BLaER1 (cell line): ENCODE measurements around the gene DNAH10.
A peak's percentile ranks its signal among the peaks of the same experiment; 100 is the strongest.

Source experiments
- H3K27ac ChIP-seq: shearing (Covaris generic); formaldehyde crosslinking; 2 replicates; pipeline ENCODE4 v1.8.1; 2022
- H3K27me3 ChIP-seq: shearing (Covaris generic); formaldehyde crosslinking; 2 replicates; pipeline ENCODE4 v1.8.1; 2022
- H3K36me3 ChIP-seq: shearing (Covaris generic); formaldehyde crosslinking; 2 replicates; pipeline ENCODE4 v1.8.1; 2022
- H3K4me1 ChIP-seq: shearing (Covaris generic); formaldehyde crosslinking; 2 replicates; pipeline ENCODE4 v1.8.1; 2022
- H3K4me2 ChIP-seq: shearing (Covaris generic); formaldehyde crosslinking; 2 replicates; pipeline ENCODE4 v1.8.1; 2022
- H3K4me3 ChIP-seq: shearing (Covaris generic); formaldehyde crosslinking; 2 replicates; pipeline ENCODE4 v1.8.1; 2022
- H3K9ac ChIP-seq: shearing (Covaris generic); formaldehyde crosslinking; 2 replicates; pipeline ENCODE4 v1.8.1; 2022
- H3K9me3 ChIP-seq: shearing (Covaris generic); formaldehyde crosslinking; 2 replicates; pipeline ENCODE4 v1.8.1; 2022
- H4K20me1 ChIP-seq: shearing (Covaris generic); formaldehyde crosslinking; 2 replicates; pipeline ENCODE4 v1.8.1; 2022
- Cebpa-rat ChIP-seq: shearing (Covaris generic); IDR thresholded peaks from 2 replicates; pipeline ENCODE4 v1.8.1; 2022

DNAH10 gene

DNA sequence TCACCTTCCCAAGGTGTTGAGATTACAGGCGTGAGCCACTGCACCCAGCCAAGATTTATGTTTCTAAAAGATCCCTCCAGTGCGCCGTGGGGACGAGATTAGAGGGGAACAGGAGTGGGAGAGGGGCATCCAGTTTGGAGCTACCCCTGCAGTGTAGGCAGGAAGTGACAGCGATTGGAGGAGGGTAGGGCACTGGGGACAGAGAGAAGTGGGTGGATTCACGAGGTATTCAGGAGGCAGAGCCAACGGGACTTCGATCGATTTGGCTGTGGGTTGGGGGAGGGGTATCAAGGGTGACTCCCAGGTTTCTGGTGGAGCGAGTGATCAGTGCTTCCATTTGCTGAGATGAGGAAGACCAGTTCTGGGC lies 128.4 kb downstream of the DNAH10 start:
- peaks cover 65% of the 10 kb centered on the region for H3K4me1 ChIP-seq
- no peaks in the 10 kb centered on the region for H3K36me3 ChIP-seq
- peak overlapping the region; percentile 72 for H3K4me2 ChIP-seq
- no peaks in the 10 kb centered on the region for H4K20me1 ChIP-seq
- no peak for TF ChIP-seq Cebpa-rat
- no peaks in the 10 kb centered on the region for H3K27me3 ChIP-seq
- no peak overlapping the region for H3K9ac ChIP-seq
- H3K27ac ChIP-seq = no peak overlapping the region
- no peaks in the 10 kb centered on the region for H3K9me3 ChIP-seq
- no peak overlapping the region for H3K4me3 ChIP-seq

- Histone ChIP-seq H3K9ac (no peak overlapping the region), H3K36me3 (no peaks in the 10 kb centered on the region), H3K27ac (no peak overlapping the region), H3K9me3 (no peaks in the 10 kb centered on the region), H3K27me3 (no peaks in the 10 kb centered on the region), H3K4me3 (no peak overlapping the region), H3K4me1 (peaks cover 65% of the 10 kb centered on the region), H4K20me1 (no peaks in the 10 kb centered on the region), H3K4me2 (peak overlapping the region; percentile 72; the same call in 1 of the 2 replicates)
- no peak for TF ChIP-seq Cebpa-rat
Measured at GRCh38 chr12:123891011-123891410, 128.9 kb downstream of the DNAH10 start.

- peak overlapping the region; percentile 6; the same call in 1 of the 2 replicates for H3K4me2 ChIP-seq
- H3K9ac ChIP-seq = no peak overlapping the region
- H3K4me1 ChIP-seq = peaks cover 60% of the 10 kb centered on the region
- no peak overlapping the region for H3K27ac ChIP-seq
- no peaks in the 10 kb centered on the region for H3K36me3 ChIP-seq
- no peak for TF ChIP-seq Cebpa-rat
- no peaks in the 10 kb centered on the region for H4K20me1 ChIP-seq
- no peaks in the 10 kb centered on the region for H3K27me3 ChIP-seq
- no peak overlapping the region for H3K4me3 ChIP-seq
- H3K9me3 ChIP-seq = no peaks in the 10 kb centered on the region
Measured at GRCh38 chr12:123891516-123892179, 129.5 kb downstream of the DNAH10 start.

DNA sequence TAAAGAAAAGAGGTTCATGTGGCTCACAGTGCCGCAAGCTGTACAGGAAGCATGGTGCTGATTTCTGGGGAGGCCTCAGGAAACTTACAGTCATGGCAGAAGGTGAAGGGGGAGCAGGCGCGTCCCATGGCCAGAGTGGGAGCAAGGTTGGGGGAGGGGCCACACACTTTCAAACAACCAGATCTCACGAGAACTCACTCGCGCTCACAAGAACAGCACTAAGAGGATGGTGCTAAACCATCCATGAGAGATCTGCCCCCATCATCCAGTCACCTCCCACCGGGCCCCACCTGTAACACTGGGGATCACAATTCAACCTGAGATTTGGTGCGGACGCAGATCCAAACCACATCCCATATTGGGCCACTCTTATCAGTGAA lies 130.1 kb downstream of the DNAH10 start:
- Histone ChIP-seq H4K20me1 (no peaks in the 10 kb centered on the region), H3K4me3 (no peak overlapping the region)

DNA sequence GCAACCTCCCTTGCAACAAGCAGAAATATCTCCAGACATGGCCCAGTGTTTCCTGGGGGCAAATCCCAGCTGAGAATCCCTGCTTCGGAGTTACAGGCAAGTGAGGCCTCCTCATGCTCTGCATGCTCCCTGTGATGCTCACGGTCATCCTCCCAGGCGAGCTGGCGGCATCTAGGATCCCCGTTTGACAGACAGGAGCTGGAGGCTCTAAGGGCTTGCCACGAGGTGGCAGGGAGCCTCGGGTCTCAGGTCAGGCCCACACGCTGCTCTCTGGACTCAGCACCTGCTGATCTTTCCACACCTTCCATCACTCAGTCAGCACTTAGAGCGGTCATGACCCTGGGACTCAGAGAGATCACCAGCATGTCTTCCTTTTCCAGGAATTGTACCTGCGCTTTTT lies 130.8 kb downstream of the DNAH10 start:
- no peak overlapping the region for H3K27ac ChIP-seq
- no peaks in the 10 kb centered on the region for H4K20me1 ChIP-seq
- H3K36me3 ChIP-seq = no peaks in the 10 kb centered on the region
- TF ChIP-seq Cebpa-rat = no peak
- H3K4me1 ChIP-seq = peaks cover 49% of the 10 kb centered on the region
- no peak overlapping the region for H3K9ac ChIP-seq
- no peaks in the 10 kb centered on the region for H3K9me3 ChIP-seq
- H3K4me3 ChIP-seq = no peak overlapping the region
- H3K4me2 ChIP-seq = no peak overlapping the region
- no peaks in the 10 kb centered on the region for H3K27me3 ChIP-seq

More for the DNA sequence above, 130.1 kb downstream of the DNAH10 start:
- TF ChIP-seq Cebpa-rat = no peak
- no peak overlapping the region for H3K27ac ChIP-seq
- peaks cover 56% of the 10 kb centered on the region for H3K4me1 ChIP-seq
- H3K4me2 ChIP-seq = peak overlapping the region; percentile 6; the same call in 1 of the 2 replicates
- no peaks in the 10 kb centered on the region for H3K36me3 ChIP-seq
- no peaks in the 10 kb centered on the region for H3K27me3 ChIP-seq
- no peak overlapping the region for H3K9ac ChIP-seq
- H3K9me3 ChIP-seq = no peaks in the 10 kb centered on the region

DNA sequence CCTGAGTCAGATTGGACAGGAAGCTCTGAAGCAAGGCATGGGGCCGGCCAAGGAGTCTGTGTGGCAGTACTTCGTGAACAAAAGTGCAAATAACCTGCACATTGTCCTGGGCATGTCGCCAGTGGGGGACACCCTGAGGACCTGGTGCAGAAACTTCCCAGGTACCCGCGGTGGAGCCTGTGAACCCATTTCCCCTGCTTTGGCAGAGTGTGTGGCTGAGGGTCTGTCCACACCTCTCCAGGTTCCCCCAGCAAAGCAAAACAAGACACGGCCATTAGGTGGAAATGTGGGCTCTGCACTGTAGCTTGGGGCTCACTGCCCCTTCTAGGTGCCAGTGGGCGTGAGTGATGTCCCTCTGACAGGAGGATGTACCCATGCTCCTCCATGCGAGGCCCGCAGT lies 131.2 kb downstream of the DNAH10 start:
- H4K20me1 ChIP-seq = no peaks in the 10 kb centered on the region
- no peaks in the 10 kb centered on the region for H3K36me3 ChIP-seq
- H3K4me2 ChIP-seq = no peak overlapping the region
- H3K4me1 ChIP-seq = peaks cover 45% of the 10 kb centered on the region
- TF ChIP-seq Cebpa-rat = no peak
- H3K27ac ChIP-seq = no peak overlapping the region
- no peaks in the 10 kb centered on the region for H3K9me3 ChIP-seq
- H3K27me3 ChIP-seq = no peaks in the 10 kb centered on the region
- no peak overlapping the region for H3K9ac ChIP-seq
- no peak overlapping the region for H3K4me3 ChIP-seq

GRCh38 chr12:123894823-123895345 lies 132.8 kb downstream of the DNAH10 start:
- Histone ChIP-seq H3K4me2 (no peak overlapping the region), H3K36me3 (no peaks in the 10 kb centered on the region), H3K4me3 (no peak overlapping the region), H4K20me1 (no peaks in the 10 kb centered on the region), H3K4me1 (peaks cover 29% of the 10 kb centered on the region), H3K9ac (no peak overlapping the region), H3K27me3 (no peaks in the 10 kb centered on the region), H3K27ac (no peak overlapping the region), H3K9me3 (no peaks in the 10 kb centered on the region)
- no peak for TF ChIP-seq Cebpa-rat

DNA sequence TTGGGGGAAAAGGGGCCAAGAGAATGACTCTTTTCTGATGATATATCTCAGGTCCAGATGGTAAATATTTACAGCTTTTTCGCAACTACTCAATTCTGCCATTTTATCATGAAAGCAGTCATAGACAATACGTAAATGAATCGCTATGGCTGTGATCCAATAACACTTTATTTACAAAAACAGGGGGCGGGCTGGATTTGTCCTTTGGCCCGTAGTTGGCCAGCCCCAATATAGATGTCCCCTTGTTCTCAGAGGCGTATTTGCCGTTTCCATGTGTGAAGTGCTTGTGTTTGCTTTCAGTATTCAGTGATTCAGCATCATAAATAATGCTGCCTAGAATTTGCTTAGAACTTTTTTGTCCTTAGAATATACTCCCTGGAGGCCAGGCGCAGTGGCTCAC lies 133.3 kb downstream of the DNAH10 start:
- TF ChIP-seq Cebpa-rat = no peak
- H3K4me2 ChIP-seq = no peak overlapping the region
- no peaks in the 10 kb centered on the region for H3K36me3 ChIP-seq
- H4K20me1 ChIP-seq = no peaks in the 10 kb centered on the region
- H3K4me1 ChIP-seq = peaks cover 23% of the 10 kb centered on the region
- H3K27me3 ChIP-seq = no peaks in the 10 kb centered on the region
- H3K9me3 ChIP-seq = no peaks in the 10 kb centered on the region
- no peak overlapping the region for H3K27ac ChIP-seq
- H3K4me3 ChIP-seq = no peak overlapping the region
- H3K9ac ChIP-seq = no peak overlapping the region

DNA sequence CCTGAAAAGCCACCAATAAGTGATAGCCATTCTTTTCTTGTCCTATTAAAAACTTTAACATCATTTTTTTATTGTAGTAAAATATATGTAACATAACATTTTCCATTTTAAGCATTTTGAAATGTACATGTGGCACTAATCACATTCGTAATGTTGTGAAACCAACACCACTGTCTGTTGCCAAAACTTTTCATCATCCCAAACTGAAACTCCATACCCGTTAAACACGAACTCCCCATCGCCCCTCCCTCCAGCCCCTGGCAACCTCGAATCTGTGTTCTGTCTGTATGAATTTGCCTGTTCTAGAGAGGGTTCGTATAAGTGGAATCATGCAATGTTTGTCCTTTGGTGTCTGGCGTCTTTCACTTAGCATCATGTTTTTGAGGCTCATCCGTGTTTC lies 134.7 kb downstream of the DNAH10 start:
- no peak overlapping the region for H3K9ac ChIP-seq
- H3K4me3 ChIP-seq = no peak overlapping the region
- H4K20me1 ChIP-seq = no peaks in the 10 kb centered on the region
- H3K9me3 ChIP-seq = no peaks in the 10 kb centered on the region
- peaks cover 19% of the 10 kb centered on the region for H3K4me1 ChIP-seq
- H3K36me3 ChIP-seq = no peaks in the 10 kb centered on the region
- H3K27ac ChIP-seq = no peak overlapping the region
- H3K27me3 ChIP-seq = no peaks in the 10 kb centered on the region
- no peak for TF ChIP-seq Cebpa-rat
- no peak overlapping the region for H3K4me2 ChIP-seq

DNA sequence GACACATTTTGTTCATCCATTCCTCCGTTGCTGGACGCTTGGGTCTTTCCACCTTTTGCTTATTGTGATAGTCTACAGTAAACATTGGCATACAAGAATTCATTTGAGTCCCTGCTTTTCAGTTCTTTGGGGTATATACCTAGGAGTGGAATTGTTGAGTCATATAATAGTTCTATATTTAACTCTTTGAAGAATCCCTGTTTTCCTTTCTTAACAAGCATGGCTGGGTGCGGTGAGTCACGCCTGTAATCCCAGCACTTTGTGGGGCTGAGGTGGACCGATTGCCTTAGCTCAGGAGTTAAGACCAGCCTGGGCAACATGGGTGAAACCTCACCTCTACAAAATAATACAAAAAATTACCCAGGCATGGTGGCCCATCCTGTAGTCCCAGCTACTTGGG lies 135.1 kb downstream of the DNAH10 start:
- Histone ChIP-seq H3K27ac (no peak overlapping the region), H3K36me3 (no peaks in the 10 kb centered on the region), H3K4me2 (no peak overlapping the region), H3K27me3 (no peaks in the 10 kb centered on the region), H3K4me1 (peaks cover 15% of the 10 kb centered on the region), H4K20me1 (no peaks in the 10 kb centered on the region), H3K4me3 (no peak overlapping the region), H3K9ac (no peak overlapping the region), H3K9me3 (no peaks in the 10 kb centered on the region)
- no peak for TF ChIP-seq Cebpa-rat
